K562 (cell line): ENCODE measurements around the gene ZNF335. TPM values are rescaled to one million over a fixed set of nuclear protein-coding genes. Genes with fewer than 3 reads are reported as not detected.

ENCODE experiments used
- ATF1 ChIP-seq, 2 experiments: fragments of 450-650 bp in 1 of 2; IDR thresholded peaks; 2 replicates each; pipeline ENCODE4 v1.6.1; 2016; ENCODE audit warnings: missing compliant biosample characterization in 1 of 2, missing genetic modification characterization in 1 of 2
- BHLHE40 ChIP-seq: IDR thresholded peaks from 2 replicates; pipeline ENCODE4 v1.6.1; 2011; ENCODE audit warnings: low read length, improper control_type of control experiment
- CC2D1A ChIP-seq: fragments of 450-650 bp; IDR thresholded peaks from 2 replicates; pipeline ENCODE4 v1.6.1; 2017; ENCODE audit warnings: mild to moderate bottlenecking
- CREM ChIP-seq: IDR thresholded peaks from 2 replicates; pipeline ENCODE4 v1.6.1; 2014; ENCODE audit warnings: antibody characterized with exemption, low read depth
- EGR1 ChIP-seq: fragments of 450-650 bp; conservative IDR thresholded peaks from 2 replicates; pipeline ENCODE4 v1.6.1; 2017; ENCODE audit warnings: mild to moderate bottlenecking
- EP300 ChIP-seq: IDR thresholded peaks from 2 replicates; pipeline ENCODE4 v1.6.1; 2012; ENCODE audit warnings: low read length, improper control_type of control experiment
- KDM1A ChIP-seq, 2 experiments: fragments of 450-650 bp; IDR thresholded peaks; 2 replicates each; pipeline ENCODE4 v1.6.1; 2016; ENCODE audit warnings: mild to moderate bottlenecking in 2 of 2
- NCOR1 ChIP-seq: fragments of 450-650 bp; IDR thresholded peaks from 2 replicates; pipeline ENCODE4 v1.6.1; 2016; ENCODE audit warnings: mild to moderate bottlenecking, moderate library complexity
- NFE2 ChIP-seq: IDR thresholded peaks from 2 replicates; pipeline ENCODE4 v1.6.1; 2014; ENCODE audit warnings: antibody characterized with exemption, low read depth
- NUFIP1 ChIP-seq: fragments of 450-650 bp; IDR thresholded peaks from 2 replicates; pipeline ENCODE4 v1.6.1; 2018; ENCODE audit not compliant: partially characterized antibody
- SP2 ChIP-seq: IDR thresholded peaks from 2 replicates; pipeline ENCODE4 v1.6.1; 2011; ENCODE audit warnings: mild to moderate bottlenecking, low read depth, low read length, moderate library complexity; ENCODE audit not compliant: poor library complexity, severe bottlenecking; ENCODE audit errors: extremely low read depth
- polyA plus RNA-seq, 8 experiments: library from polyadenylated mRNA; depleted of rRNA in 4 of 8; stranded (reverse) in 5 of 8; unstranded in 3 of 8; fragments of >200 nt; fragmentation: Nextera tagmentation in 2 of 8; fragmentation: Illumina TruSeq in 1 of 8; extraction: Ambion mirVana in 2 of 8; extraction: Trizol in 1 of 8; gene quantifications; 2 replicates each; pipeline versions ENCODE4 v1.2.1 to v1.2.3, GENCODE V29; 2011 to 2014; ENCODE audit warnings: inconsistent platforms in 1 of 8, missing spikeins in 1 of 8
- total RNA-seq, 7 experiments: library from RNA; depleted of rRNA in 6 of 7; stranded (reverse); fragments of >200 nt in 6 of 7; fragmentation: Illumina TruSeq in 2 of 7; extraction: Trizol in 2 of 7; gene quantifications; 2 replicates each; pipeline versions ENCODE4 v1.2.1 to v1.2.3, GENCODE V29; 2011 to 2021; ENCODE audit warnings: low replicate concordance in 1 of 7
- TF ChIP-seq, protein P1 (sequence below): sonication (generic); formaldehyde crosslinking; IDR thresholded peaks from 2 replicates; pipeline ENCODE4 v1.8.1; 2023; ENCODE audit warnings: mild to moderate bottlenecking, missing genetic modification reagents
- TF ChIP-seq, protein P2 (sequence below), 2 experiments: fragments of 450-650 bp; IDR thresholded peaks; 2 replicates each; pipeline ENCODE4 v1.6.1; 2016; ENCODE audit warnings: mild to moderate bottlenecking in 2 of 2, borderline replicate concordance in 1 of 2, low read depth in 1 of 2, moderate library complexity in 1 of 2
- TF ChIP-seq, protein P3 (sequence below): IDR thresholded peaks from 2 replicates; pipeline ENCODE4 v1.6.1; 2012; ENCODE audit warnings: low read depth, low read length, improper control_type of control experiment, borderline replicate concordance
- TF ChIP-seq, protein P4 (sequence below), 2 experiments: fragments of 450-650 bp in 1 of 2; sonication (generic) in 1 of 2; formaldehyde crosslinking in 1 of 2; IDR thresholded peaks in 1 of 2; conservative IDR thresholded peaks in 1 of 2; 2 replicates each; pipeline versions ENCODE4 v1.6.1 to v1.8.1; 2016 to 2023; ENCODE audit warnings: mild to moderate bottlenecking in 2 of 2, moderate library complexity in 2 of 2, inconsistent platforms in 1 of 2, missing genetic modification reagents in 1 of 2

Gene ZNF335
- total and polyA plus RNA-seq, 9 of the 15 experiments (the other 6 are each of a cell fraction or from before 2014, with no cell fraction given), result 0.39 to 16.0 (median 7.6) TPM

DNA sequence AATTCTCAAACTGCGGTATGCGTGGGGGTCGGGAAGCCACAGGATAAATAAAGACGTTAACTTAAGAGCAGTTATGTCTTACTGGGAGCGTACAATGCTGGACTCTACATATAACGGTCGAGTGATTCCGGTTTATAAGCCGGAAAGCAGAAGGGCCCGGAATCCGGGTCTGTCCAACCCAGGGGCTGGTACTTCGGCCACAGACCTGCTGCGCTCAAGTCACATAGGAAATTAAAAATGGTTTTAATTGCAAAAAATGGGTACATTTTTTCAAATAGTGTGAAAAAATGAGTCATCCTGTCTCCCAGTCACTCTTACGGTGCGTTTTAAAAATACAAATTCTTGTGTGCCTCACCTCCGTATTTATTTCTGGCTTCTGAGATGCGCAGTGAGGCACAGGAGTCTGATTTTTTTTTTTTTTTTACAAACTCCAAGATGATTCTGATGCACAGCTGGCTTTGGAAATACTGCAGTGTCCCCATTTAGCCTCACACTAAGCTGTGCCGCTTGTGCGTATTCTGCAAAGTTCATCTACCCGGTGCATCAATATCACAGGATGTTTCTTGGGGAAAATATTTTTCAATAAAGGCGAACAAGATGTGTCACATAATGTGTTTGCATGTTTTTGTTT is 36.5 kb downstream of the ZNF335 start (continued):
- no peak for TF ChIP-seq ATF1 (CRISPR knock-in tag; IDR thresholded peaks at IDR 0.05)
- TF ChIP-seq ATF1 (tag; IDR thresholded peaks at IDR 0.05), result no peak; the same call in 1 of the 2 replicates
- TF ChIP-seq, protein P1, sequence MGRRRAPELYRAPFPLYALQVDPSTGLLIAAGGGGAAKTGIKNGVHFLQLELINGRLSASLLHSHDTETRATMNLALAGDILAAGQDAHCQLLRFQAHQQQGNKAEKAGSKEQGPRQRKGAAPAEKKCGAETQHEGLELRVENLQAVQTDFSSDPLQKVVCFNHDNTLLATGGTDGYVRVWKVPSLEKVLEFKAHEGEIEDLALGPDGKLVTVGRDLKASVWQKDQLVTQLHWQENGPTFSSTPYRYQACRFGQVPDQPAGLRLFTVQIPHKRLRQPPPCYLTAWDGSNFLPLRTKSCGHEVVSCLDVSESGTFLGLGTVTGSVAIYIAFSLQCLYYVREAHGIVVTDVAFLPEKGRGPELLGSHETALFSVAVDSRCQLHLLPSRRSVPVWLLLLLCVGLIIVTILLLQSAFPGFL (CRISPR knock-in tag), result no peak
- peak; percentile 82 for TF ChIP-seq CREM
- TF ChIP-seq NFE2, result 0 out of 2 replicates have a peak, but pooled peaks have one; percentile 53
- peak; percentile 99 for TF ChIP-seq KDM1A (IDR thresholded peaks at IDR 0.05)
- TF ChIP-seq NCOR1, result peak; percentile 91
- TF ChIP-seq SP2, result no peak
- TF ChIP-seq EGR1, result peak; percentile 78
- TF ChIP-seq, protein P2, sequence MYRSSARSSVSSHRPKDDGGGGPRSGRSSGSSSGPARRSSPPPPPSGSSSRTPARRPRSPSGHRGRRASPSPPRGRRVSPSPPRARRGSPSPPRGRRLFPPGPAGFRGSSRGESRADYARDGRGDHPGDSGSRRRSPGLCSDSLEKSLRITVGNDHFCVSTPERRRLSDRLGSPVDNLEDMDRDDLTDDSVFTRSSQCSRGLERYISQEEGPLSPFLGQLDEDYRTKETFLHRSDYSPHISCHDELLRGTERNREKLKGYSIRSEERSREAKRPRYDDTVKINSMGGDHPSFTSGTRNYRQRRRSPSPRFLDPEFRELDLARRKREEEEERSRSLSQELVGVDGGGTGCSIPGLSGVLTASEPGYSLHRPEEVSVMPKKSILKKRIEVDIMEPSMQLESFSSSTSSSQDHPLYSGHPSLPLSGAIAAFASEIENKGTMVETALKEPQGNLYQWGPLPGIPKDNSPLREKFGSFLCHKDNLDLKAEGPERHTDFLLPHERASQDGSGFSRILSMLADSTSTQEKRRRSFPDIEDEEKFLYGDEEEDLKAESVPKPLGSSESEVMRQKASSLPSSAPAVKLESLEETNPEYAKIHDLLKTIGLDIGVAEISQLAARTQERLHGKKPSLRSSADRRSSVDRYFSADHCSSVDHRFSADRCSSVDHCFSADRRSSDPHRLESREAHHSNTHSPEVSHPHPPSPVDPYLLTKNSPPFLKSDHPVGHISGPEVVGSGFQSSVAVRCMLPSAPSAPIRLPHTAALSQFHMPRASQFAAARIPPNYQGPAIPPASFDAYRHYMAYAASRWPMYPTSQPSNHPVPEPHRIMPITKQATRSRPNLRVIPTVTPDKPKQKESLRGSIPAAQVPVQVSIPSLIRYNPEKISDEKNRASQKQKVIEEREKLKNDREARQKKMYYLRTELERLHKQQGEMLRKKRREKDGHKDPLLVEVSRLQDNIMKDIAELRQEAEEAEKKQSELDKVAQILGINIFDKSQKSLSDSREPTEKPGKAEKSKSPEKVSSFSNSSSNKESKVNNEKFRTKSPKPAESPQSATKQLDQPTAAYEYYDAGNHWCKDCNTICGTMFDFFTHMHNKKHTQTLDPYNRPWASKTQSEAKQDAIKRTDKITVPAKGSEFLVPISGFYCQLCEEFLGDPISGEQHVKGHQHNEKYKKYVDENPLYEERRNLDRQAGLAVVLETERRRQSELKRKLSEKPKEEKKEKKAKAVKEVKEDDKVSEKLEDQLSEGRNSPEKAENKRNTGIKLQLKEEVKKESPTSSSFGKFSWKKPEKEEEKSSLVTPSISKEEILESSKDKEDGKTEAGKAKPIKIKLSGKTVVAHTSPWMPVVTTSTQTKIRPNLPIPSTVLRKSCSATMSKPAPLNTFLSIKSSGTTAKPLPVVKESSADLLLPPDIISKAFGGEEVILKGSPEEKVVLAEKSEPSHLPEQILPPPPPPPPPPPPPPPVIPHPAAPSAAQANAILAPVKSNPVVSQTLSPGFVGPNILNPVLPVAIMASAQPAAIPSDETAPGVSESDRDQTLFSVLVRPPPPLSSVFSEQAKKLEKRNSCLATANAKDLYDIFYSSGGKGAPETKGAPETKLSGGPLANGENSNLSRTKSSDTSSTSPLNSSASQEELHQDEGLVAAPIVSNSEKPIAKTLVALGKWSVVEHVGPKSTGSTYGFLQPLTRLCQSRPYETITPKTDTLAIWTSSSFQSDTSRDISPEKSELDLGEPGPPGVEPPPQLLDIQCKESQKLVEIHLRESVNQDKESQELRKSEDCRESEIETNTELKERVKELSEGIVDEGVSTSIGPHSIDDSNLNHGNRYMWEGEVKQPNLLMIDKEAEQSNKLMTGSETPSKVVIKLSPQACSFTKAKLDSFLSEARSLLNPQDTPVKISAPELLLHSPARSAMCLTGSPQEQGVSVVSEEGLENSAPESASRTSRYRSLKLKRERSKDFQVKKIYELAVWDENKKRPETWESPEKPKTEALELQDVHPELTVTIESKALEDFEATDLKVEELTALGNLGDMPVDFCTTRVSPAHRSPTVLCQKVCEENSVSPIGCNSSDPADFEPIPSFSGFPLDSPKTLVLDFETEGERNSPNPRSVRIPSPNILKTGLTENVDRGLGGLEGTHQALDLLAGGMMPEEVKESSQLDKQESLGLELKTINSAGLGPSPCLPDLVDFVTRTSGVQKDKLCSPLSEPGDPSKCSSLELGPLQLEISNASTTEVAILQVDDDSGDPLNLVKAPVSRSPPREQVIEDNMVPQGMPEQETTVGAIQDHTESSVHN (IDR thresholded peaks at IDR 0.05; ENCODE audit: borderline replicate concordance in 1 of 2, low read depth in 1 of 2), result 0 out of 4 replicates have a peak, but pooled peaks of 1 of the 2 experiments have one; percentile 31
- TF ChIP-seq, protein P3, sequence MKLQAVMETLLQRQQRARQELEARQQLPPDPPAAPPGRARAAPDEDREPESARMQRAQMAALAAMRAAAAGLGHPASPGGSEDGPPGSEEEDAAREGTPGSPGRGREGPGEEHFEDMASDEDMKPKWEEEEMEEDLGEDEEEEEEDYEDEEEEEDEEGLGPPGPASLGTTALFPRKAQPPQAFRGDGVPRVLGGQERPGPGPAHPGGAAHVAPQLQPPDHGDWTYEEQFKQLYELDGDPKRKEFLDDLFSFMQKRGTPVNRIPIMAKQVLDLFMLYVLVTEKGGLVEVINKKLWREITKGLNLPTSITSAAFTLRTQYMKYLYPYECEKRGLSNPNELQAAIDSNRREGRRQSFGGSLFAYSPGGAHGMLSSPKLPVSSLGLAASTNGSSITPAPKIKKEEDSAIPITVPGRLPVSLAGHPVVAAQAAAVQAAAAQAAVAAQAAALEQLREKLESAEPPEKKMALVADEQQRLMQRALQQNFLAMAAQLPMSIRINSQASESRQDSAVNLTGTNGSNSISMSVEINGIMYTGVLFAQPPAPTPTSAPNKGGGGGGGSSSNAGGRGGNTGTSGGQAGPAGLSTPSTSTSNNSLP, result peak; percentile 83
- peak; percentile 81; the same call in 1 of the 2 replicates for TF ChIP-seq CC2D1A
- peak; percentile 62 for TF ChIP-seq BHLHE40
- peak; percentile 95 for TF ChIP-seq EP300
- TF ChIP-seq NUFIP1, result no peak
- TF ChIP-seq, protein P4, sequence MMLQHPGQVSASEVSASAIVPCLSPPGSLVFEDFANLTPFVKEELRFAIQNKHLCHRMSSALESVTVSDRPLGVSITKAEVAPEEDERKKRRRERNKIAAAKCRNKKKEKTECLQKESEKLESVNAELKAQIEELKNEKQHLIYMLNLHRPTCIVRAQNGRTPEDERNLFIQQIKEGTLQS (IDR thresholded peaks at IDR 0.05), result peak; percentile 82
- TF ChIP-seq, protein P4 (CRISPR knock-in tag; conservative IDR thresholded peaks at IDR 0.05), result 0 out of 2 replicates have a peak, but pooled peaks have one; percentile 18
